GM08714 (cell line): Measurements from ENCODE around the gene CD34.
"Not testable (repeated sequence)": the region's sequence is repeated elsewhere in the genome, so short reads cannot be mapped to it uniquely, and the experiment has no call there.

ENCODE experiments used
- H3K4me3 ChIP-seq: fragments of 200-500 bp; sonication (Bioruptor generic); 2 replicates; pipeline ENCODE4 v1.5.1; 2014; ENCODE audit warnings: mild to moderate bottlenecking, low read length, inconsistent platforms
- ZNF274 ChIP-seq: IDR thresholded peaks from 2 replicates; pipeline ENCODE4 v1.6.1; 2012; ENCODE audit warnings: mild to moderate bottlenecking, low read depth, low read length

Gene CD34

GRCh38 chr1:207882692-207883091 lies 28.2 kb downstream of the CD34 start:
- H3K4me3 ChIP-seq: no peak overlapping the region
- TF ChIP-seq ZNF274: no peak

- no peak for TF ChIP-seq ZNF274
- H3K4me3 ChIP-seq: no peak overlapping the region
These were observed 32.0 kb downstream of the CD34 start for GRCh38 chr1:207878939-207879338.

DNA sequence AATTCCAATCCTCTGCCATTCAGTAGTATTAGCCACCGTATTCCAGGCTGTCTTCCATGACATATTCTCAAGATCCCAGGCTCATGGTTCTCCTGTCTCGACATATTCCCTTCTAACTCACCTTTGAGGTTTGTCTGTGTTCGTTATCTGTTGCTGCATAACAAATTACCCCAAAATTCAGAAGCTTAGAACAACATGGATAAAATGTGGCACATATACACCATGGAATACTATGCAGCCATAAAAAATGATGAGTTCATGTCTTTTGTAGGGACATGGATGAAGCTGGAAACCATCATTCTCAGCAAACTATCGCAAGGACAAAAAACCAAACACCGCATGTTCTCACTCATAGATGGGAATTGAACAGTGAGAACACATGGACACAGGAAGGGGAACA lies 33.0 kb downstream of the CD34 start:
- not testable (repeated sequence) for H3K4me3 ChIP-seq

- no peak for TF ChIP-seq ZNF274
- no peak overlapping the region for H3K4me3 ChIP-seq
These were observed 34.8 kb downstream of the CD34 start for GRCh38 chr1:207876131-207876530.

- TF ChIP-seq ZNF274: no peak
These were observed 35.4 kb downstream of the CD34 start for GRCh38 chr1:207875532-207875931.

DNA sequence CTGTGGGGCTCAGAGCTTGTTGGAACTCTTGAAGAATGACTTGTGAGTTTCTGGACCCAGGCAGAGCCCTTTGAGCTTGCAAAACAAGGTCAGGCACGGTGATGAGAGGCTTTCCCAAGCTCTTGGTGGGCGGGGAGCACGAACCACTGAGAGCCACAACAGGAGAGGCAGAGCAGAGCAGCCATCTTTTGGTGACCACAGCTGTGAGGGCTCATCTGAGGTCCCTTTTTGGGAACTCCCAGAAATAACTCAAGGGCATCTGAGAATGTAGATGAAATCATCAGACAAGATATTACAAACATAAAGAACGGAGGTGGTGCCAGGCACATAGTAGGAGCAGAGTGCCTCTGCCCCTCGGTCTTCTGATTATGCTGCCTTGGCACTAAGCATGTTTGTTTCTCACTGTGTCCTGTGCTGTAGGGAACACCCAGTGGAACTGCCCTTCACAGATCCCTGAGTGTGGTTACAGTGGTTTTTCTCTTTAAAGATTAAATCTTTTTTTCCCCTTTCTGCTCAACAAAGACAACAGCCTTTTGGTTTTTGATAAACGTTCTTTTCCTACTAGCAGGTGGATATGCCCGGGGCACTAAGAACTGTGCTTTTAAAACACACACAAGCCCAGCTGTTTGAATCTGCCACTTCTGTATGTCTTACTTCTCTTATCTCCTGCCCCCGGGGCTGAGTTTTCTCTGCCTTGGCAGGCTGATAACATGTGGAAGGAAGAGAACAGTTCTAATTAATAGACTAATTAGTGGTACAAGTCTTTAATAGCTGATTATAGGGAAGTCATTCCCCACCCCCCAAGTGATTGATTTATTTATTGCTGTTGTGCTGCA lies 37.7 kb downstream of the CD34 start:
- H3K4me3 ChIP-seq: no peak overlapping the region; the same call in 1 of the 2 replicates
- no peak for TF ChIP-seq ZNF274

More at GRCh38 chr1:207875532-207875931, 35.4 kb downstream of the CD34 start:
- H3K4me3 ChIP-seq: no peak overlapping the region

DNA sequence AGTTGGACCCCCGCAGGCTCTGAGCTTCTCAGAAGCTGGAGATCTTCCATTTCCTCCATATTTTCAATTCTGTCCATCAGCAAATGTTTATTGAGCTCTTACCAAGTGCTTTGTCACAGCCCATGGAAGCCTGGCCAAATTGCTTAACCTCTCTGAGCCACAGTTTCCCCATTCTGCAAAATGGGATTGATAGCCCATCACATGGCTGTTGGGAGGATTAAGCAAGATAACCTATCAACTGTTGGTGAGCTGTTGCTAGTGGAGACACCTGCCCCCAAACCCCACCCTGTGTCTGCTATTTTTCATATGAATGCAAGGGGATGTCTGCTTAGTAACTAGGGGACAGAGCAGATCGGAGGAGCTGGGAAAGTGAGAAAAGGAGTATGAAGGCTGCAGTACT lies 38.3 kb downstream of the CD34 start:
- no peak overlapping the region for H3K4me3 ChIP-seq
- TF ChIP-seq ZNF274: no peak

DNA sequence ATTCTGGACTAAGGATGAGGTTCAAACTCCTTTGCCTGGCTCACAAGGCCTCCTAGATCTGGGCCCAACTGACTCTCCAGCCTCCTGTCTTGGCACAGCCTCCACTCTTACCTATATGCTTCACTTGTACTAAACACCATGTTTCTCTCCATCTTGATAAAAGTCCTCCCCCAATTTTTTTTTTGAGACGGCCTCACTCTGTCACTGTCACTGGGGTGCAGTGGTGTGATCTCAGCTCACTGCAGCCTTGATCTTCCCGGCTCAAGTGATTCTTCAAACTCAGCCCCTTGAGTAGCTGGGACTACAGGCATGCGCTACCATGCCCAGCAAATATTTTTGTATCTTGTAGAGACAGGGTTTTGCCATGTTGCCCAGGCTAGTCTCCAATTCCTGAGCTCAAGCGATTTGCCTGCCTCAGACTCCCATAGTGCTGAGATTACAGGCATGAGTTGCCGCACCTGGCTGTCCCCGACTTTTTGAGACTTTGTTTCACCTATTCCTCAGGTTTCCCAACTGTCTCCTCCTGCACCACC lies 39.7 kb downstream of the CD34 start:
- no peak for TF ChIP-seq ZNF274
- no peak overlapping the region for H3K4me3 ChIP-seq

GRCh38 chr1:207870306-207871031 lies 40.5 kb downstream of the CD34 start:
- no peak overlapping the region for H3K4me3 ChIP-seq

DNA sequence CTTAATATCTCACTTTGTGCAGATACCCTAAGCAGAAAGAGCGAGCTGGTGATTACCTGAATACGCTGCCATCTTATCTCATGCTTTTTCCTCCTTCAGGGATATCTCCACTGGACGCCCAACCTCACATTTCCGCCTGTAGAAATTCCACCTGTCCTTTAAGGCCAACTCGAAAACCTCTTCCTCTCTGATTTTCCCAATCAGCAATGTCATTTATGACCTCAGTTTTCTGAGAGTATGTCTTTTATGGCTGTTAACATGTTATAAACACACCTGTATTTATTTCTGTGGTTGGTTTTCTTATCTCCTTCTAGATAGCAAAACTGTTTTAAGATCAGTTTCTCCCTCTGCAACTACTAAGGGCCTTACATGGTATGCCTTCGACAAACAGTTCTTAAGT lies 41.1 kb downstream of the CD34 start:
- no peak overlapping the region for H3K4me3 ChIP-seq
- no peak for TF ChIP-seq ZNF274

More at GRCh38 chr1:207870306-207871031, 40.5 kb downstream of the CD34 start:
- no peak for TF ChIP-seq ZNF274

DNA sequence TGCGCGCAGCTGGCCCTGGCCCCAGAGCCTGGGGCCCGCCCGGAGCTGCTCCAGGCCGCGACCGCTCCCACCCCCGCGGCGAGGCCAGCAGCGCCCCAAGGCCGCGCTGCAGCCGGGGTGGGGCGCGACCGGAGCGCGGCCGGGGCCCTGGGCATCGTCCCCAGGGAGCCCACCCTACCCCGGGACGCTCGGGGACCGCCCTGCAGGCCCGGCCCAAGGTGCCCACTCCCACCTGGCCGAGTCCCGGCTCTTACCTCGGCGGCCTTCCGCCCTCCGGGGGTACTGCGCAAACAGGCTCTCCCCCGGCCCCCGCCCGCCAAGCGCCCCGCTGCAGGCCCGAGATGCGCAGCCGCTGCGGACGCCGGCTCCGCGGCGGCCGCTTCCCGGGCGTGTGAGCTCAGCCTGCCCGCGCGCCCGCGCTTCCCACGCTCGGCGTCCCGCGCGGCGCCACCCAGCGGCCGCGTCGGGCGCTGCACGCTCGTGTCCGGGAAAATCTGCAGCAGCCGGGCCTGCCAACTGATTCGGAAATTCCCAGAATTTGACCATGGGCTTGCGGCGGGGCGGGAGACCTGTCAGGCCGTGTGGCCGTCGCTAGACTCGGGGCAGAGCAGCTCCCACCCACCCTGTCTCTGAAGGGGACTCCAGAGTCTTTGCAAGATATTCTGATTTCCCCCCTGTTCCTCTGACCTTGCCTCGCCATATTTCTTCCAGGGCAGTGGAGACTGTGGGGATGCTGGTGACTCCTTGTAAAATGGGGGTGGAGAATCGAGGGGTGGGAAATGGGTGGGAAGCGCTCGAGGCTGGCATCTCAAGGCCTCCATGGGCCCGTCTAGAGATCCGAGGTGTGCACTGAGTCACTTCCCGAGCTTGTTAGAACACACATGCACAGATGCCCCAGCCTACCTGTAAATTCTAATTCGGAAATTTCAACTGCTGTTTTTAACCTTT lies 41.9 kb downstream of the CD34 start:
- H3K4me3 ChIP-seq: peak overlapping the region; percentile 74
- no peak for TF ChIP-seq ZNF274

- TF ChIP-seq ZNF274: no peak
- H3K4me3 ChIP-seq: peak overlapping the region; percentile 74
These were observed 42.6 kb downstream of the CD34 start for GRCh38 chr1:207868251-207868773.
